SK-N-SH treated with all-trans-retinoic acid at 6 μM for 48 hours (cell line): ENCODE data around the gene ADK.

ENCODE experiments used
- ATAC-seq: fragments of 200-7000 bp; cut with Tn5 transposase; 3 replicates; pipeline ENCODE4 v1.9.1; 2020; ENCODE audit warnings: mild to moderate bottlenecking, moderate library complexity
- ARNTL ChIP-seq: fragments of 450-650 bp; formaldehyde crosslinking; IDR thresholded peaks from 2 replicates; pipeline ENCODE4 v1.5.0; 2020; ENCODE audit warnings: low read depth, mild to moderate bottlenecking, moderate library complexity, borderline replicate concordance
- BACH2 ChIP-seq: fragments of 250-450 bp; sonication (Bioruptor Pico); IDR thresholded peaks from 2 replicates; pipeline ENCODE4 v1.9.0; 2021; ENCODE audit warnings: mild to moderate bottlenecking, borderline replicate concordance
- CREB5 ChIP-seq: fragments of 250-450 bp; sonication (Bioruptor Pico); IDR thresholded peaks from 2 replicates; pipeline ENCODE4 v1.5.1; 2020; ENCODE audit warnings: low read depth, mild to moderate bottlenecking, moderate library complexity
- CSDC2 ChIP-seq: fragments of 250-450 bp; sonication (Bioruptor Pico); IDR thresholded peaks from 2 replicates; pipeline ENCODE4 v1.5.0; 2020; ENCODE audit warnings: mild to moderate bottlenecking, moderate library complexity
- CSRNP3 ChIP-seq: fragments of 250-450 bp; sonication (Bioruptor Pico); IDR thresholded peaks from 2 replicates; pipeline ENCODE4 v1.5.1; 2021; ENCODE audit warnings: mild to moderate bottlenecking, moderate library complexity
- ESRRG ChIP-seq: fragments of 250-450 bp; sonication (Bioruptor Pico); IDR thresholded peaks from 2 replicates; pipeline ENCODE4 v1.6.1; 2021; ENCODE audit warnings: mild to moderate bottlenecking
- GLIS3 ChIP-seq: fragments of 250-450 bp; sonication (Bioruptor Pico); IDR thresholded peaks from 2 replicates; pipeline ENCODE4 v1.5.0; 2020; ENCODE audit warnings: mild to moderate bottlenecking, moderate library complexity
- OSR1 ChIP-seq: fragments of 250-450 bp; sonication (Bioruptor Pico); IDR thresholded peaks from 2 replicates; pipeline ENCODE4 v1.8.0; 2022; ENCODE audit warnings: moderate library complexity, mild to moderate bottlenecking, inconsistent platforms
- PPARA ChIP-seq: fragments of 250-450 bp; sonication (Bioruptor Pico); IDR thresholded peaks from 2 replicates; pipeline ENCODE4 v1.5.0; 2020; ENCODE audit warnings: mild to moderate bottlenecking, borderline replicate concordance
- RARB ChIP-seq: fragments of 250-450 bp; sonication (Bioruptor Pico); IDR thresholded peaks from 2 replicates; pipeline ENCODE4 v1.8.0; 2021; ENCODE audit warnings: mild to moderate bottlenecking, moderate library complexity
- TOX ChIP-seq: fragments of 250-450 bp; sonication (Bioruptor Pico); IDR thresholded peaks from 2 replicates; pipeline ENCODE4 v1.8.0; 2021; ENCODE audit warnings: mild to moderate bottlenecking, moderate library complexity, borderline replicate concordance
- ZC3H10 ChIP-seq: fragments of 250-450 bp; sonication (Bioruptor Pico); IDR thresholded peaks from 2 replicates; pipeline ENCODE4 v1.5.1; 2021; ENCODE audit warnings: mild to moderate bottlenecking, moderate library complexity
- ZFP30 ChIP-seq: fragments of 450-650 bp; formaldehyde crosslinking; IDR thresholded peaks from 2 replicates; pipeline ENCODE4 v1.5.0; 2022; ENCODE audit warnings: mild to moderate bottlenecking, moderate library complexity
- ZNF565 ChIP-seq: fragments of 450-650 bp; formaldehyde crosslinking; conservative IDR thresholded peaks from 2 replicates; pipeline ENCODE4 v1.5.0; 2020; ENCODE audit warnings: low read depth, mild to moderate bottlenecking, moderate library complexity
- ZNF70 ChIP-seq: fragments of 450-650 bp; formaldehyde crosslinking; IDR thresholded peaks from 2 replicates; pipeline ENCODE4 v1.5.0; 2020; ENCODE audit warnings: mild to moderate bottlenecking, moderate library complexity
- ZNF8 ChIP-seq: fragments of 450-650 bp; formaldehyde crosslinking; IDR thresholded peaks from 2 replicates; pipeline ENCODE4 v1.5.0; 2020; ENCODE audit warnings: mild to moderate bottlenecking, moderate library complexity
- TF ChIP-seq, protein P1 (sequence below): fragments of 250-450 bp; sonication (Bioruptor Pico); IDR thresholded peaks from 2 replicates; pipeline ENCODE4 v1.8.0; 2021; ENCODE audit warnings: low read depth, mild to moderate bottlenecking, moderate library complexity, borderline replicate concordance
- TF ChIP-seq, protein P2 (sequence below): fragments of 250-450 bp; sonication (Bioruptor Pico); IDR thresholded peaks from 2 replicates; pipeline ENCODE4 v1.5.0; 2020; ENCODE audit warnings: mild to moderate bottlenecking, moderate library complexity

Gene ADK

DNA sequence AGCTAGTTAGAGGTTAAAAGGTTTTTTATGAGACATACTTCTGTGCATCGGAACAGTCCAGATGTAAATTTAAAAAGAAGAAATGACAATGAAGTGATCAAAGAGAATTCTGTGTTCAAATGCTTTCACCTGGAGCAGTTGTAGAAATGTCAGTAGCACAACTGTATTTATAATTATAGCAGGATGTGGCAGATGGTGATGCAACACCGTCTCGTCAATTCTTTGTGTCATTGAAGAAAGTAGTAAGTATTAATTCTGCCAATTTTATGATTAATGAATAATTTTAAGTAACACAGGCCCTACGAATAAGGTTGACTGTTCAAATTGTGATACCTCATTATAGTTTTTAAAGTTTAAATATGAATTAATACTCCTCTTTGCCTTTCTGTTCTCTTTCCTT, 171.1 kb downstream of the ADK start:
- no peak for ATAC-seq
- no peak for TF ChIP-seq CSRNP3
- no peak for TF ChIP-seq ARNTL (CRISPR knock-in tag)
- TF ChIP-seq, protein P1, sequence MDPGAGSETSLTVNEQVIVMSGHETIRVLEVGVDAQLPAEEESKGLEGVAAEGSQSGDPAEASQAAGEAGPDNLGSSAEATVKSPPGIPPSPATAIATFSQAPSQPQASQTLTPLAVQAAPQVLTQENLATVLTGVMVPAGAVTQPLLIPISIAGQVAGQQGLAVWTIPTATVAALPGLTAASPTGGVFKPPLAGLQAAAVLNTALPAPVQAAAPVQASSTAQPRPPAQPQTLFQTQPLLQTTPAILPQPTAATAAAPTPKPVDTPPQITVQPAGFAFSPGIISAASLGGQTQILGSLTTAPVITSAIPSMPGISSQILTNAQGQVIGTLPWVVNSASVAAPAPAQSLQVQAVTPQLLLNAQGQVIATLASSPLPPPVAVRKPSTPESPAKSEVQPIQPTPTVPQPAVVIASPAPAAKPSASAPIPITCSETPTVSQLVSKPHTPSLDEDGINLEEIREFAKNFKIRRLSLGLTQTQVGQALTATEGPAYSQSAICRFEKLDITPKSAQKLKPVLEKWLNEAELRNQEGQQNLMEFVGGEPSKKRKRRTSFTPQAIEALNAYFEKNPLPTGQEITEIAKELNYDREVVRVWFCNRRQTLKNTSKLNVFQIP (CRISPR knock-in tag): no peak
- TF ChIP-seq BACH2 (CRISPR knock-in tag): no peak
- TF ChIP-seq PPARA (CRISPR knock-in tag): no peak
- TF ChIP-seq ZC3H10 (CRISPR knock-in tag): no peak
- no peak for TF ChIP-seq GLIS3 (CRISPR knock-in tag)
- TF ChIP-seq ZNF565: no peak
- TF ChIP-seq CREB5: no peak
- no peak for TF ChIP-seq CSDC2 (CRISPR knock-in tag)
- TF ChIP-seq ZNF70 (CRISPR knock-in tag): no peak
- TF ChIP-seq, protein P2, sequence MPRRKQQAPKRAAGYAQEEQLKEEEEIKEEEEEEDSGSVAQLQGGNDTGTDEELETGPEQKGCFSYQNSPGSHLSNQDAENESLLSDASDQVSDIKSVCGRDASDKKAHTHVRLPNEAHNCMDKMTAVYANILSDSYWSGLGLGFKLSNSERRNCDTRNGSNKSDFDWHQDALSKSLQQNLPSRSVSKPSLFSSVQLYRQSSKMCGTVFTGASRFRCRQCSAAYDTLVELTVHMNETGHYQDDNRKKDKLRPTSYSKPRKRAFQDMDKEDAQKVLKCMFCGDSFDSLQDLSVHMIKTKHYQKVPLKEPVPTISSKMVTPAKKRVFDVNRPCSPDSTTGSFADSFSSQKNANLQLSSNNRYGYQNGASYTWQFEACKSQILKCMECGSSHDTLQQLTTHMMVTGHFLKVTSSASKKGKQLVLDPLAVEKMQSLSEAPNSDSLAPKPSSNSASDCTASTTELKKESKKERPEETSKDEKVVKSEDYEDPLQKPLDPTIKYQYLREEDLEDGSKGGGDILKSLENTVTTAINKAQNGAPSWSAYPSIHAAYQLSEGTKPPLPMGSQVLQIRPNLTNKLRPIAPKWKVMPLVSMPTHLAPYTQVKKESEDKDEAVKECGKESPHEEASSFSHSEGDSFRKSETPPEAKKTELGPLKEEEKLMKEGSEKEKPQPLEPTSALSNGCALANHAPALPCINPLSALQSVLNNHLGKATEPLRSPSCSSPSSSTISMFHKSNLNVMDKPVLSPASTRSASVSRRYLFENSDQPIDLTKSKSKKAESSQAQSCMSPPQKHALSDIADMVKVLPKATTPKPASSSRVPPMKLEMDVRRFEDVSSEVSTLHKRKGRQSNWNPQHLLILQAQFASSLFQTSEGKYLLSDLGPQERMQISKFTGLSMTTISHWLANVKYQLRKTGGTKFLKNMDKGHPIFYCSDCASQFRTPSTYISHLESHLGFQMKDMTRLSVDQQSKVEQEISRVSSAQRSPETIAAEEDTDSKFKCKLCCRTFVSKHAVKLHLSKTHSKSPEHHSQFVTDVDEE: no peak
- TF ChIP-seq ZFP30: no peak
- TF ChIP-seq OSR1 (CRISPR knock-in tag): no peak
- TF ChIP-seq TOX (CRISPR knock-in tag): no peak
- no peak for TF ChIP-seq ESRRG (CRISPR knock-in tag)
- TF ChIP-seq, all 23 proteins: peak for 0

DNA sequence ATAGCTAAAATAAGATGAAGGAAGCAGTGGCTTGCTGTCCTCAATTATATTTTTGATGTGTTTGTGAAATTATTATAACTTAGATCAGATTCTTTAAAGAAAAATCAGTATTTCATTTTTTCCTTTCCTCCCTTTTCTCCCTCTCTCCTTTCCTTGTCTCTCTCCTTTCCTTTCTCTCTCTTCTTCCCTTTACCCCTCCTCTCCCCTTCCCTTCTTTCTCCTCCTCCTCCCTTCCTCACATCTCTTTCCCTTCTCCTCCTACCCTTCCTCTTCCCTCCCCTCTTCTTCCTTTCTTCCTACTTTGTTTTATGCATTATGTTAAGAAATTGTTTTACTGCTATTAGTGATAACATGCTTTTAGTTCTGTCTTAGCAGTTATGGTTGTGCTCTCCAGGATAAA, 171.5 kb downstream of the ADK start:
- TF ChIP-seq PPARA (CRISPR knock-in tag) (no peak), CSDC2 (CRISPR knock-in tag) (no peak), CSRNP3 (no peak)
- ATAC-seq: no peak

- no peak for ATAC-seq
- TF ChIP-seq ZNF8 (no peak), ZNF565 (no peak), RARB (no peak), GLIS3 (CRISPR knock-in tag) (no peak), ARNTL (CRISPR knock-in tag) (no peak), ZC3H10 (CRISPR knock-in tag) (no peak), CREB5 (no peak), CSDC2 (CRISPR knock-in tag) (no peak), PPARA (CRISPR knock-in tag) (no peak)
- TF ChIP-seq, protein P2: no peak
Measured at GRCh38 chr10:74328388-74328787, 177.4 kb downstream of the ADK start.
